Loucy (cell line): Measurements from ENCODE around the gene HES5.

ENCODE experiments used
- H2AFZ ChIP-seq: fragments of 200-600 bp; sonication (generic); 2 replicates; pipeline ENCODE4 v1.6.0; 2016; ENCODE audit warnings: antibody characterized with exemption, mild to moderate bottlenecking, low read length, moderate library complexity
- H3F3A ChIP-seq: fragments of 200-600 bp; 2 replicates; pipeline ENCODE4 v1.6.0; 2016; ENCODE audit warnings: antibody characterized with exemption, low read depth, mild to moderate bottlenecking
- H3K27me3 ChIP-seq: fragments of 200-600 bp; sonication (generic); 2 replicates; pipeline ENCODE4 v1.6.1; 2014; ENCODE audit warnings: low read length, mild to moderate bottlenecking; ENCODE audit not compliant: insufficient read depth, poor library complexity, severe bottlenecking
- H3K36me3 ChIP-seq: fragments of 200-600 bp; sonication (generic); 2 replicates; pipeline ENCODE4 v1.6.1; 2016; ENCODE audit warnings: low read length; ENCODE audit not compliant: insufficient read depth
- H3K4me1 ChIP-seq: fragments of 200-600 bp; sonication (generic); 2 replicates; pipeline ENCODE4 v1.5.1; 2014; ENCODE audit warnings: low read length, mild to moderate bottlenecking; ENCODE audit not compliant: insufficient read depth, poor library complexity, severe bottlenecking
- H3K4me2 ChIP-seq: fragments of 200-600 bp; sonication (generic); 2 replicates; pipeline ENCODE4 v1.6.0; 2014; ENCODE audit warnings: antibody characterized with exemption, low read length, low read depth, mild to moderate bottlenecking; ENCODE audit not compliant: poor library complexity, severe bottlenecking
- H3K4me3 ChIP-seq: fragments of 200-600 bp; sonication (generic); 2 replicates; pipeline ENCODE4 v1.5.1; 2014; ENCODE audit warnings: low read length, mild to moderate bottlenecking, mixed read lengths; ENCODE audit not compliant: poor library complexity, severe bottlenecking
- H3K79me2 ChIP-seq: fragments of 200-600 bp; sonication (generic); 2 replicates; pipeline ENCODE4 v1.6.1; 2014; ENCODE audit warnings: low read length; ENCODE audit not compliant: insufficient read depth
- H3K9ac ChIP-seq: fragments of 200-600 bp; sonication (generic); 2 replicates; pipeline ENCODE4 v1.6.0; 2014; ENCODE audit warnings: mild to moderate bottlenecking, low read depth, low read length, moderate library complexity; ENCODE audit not compliant: poor library complexity, severe bottlenecking
- H3K9me2 ChIP-seq: fragments of 200-600 bp; sonication (generic); replicated peaks from 2 replicates; pipeline ENCODE4 v1.6.1; 2016; ENCODE audit warnings: low read depth, low read length, mixed read lengths
- H3K9me3 ChIP-seq: fragments of 200-600 bp; sonication (generic); 2 replicates; pipeline ENCODE4 v1.6.1; 2014; ENCODE audit warnings: mild to moderate bottlenecking, antibody characterized with exemption, low read length, low read depth; ENCODE audit not compliant: insufficient read depth
- H4K20me1 ChIP-seq: fragments of 200-600 bp; sonication (generic); 2 replicates; pipeline ENCODE4 v1.6.0; 2014; ENCODE audit warnings: antibody characterized with exemption, low read length, mild to moderate bottlenecking; ENCODE audit not compliant: insufficient read depth, poor library complexity, severe bottlenecking
- EZH2phosphoT487 ChIP-seq: fragments of 200-600 bp; IDR thresholded peaks from 2 replicates; pipeline ENCODE4 v1.6.1; 2018; ENCODE audit warnings: antibody characterized with exemption, mild to moderate bottlenecking, moderate library complexity, borderline replicate concordance
- TF ChIP-seq, protein P1 (sequence below): fragments of 200-600 bp; sonication (generic); conservative IDR thresholded peaks from 2 replicates; pipeline ENCODE4 v1.5.1; 2014; ENCODE audit warnings: mild to moderate bottlenecking, antibody characterized with exemption, low read length

Gene HES5

DNA sequence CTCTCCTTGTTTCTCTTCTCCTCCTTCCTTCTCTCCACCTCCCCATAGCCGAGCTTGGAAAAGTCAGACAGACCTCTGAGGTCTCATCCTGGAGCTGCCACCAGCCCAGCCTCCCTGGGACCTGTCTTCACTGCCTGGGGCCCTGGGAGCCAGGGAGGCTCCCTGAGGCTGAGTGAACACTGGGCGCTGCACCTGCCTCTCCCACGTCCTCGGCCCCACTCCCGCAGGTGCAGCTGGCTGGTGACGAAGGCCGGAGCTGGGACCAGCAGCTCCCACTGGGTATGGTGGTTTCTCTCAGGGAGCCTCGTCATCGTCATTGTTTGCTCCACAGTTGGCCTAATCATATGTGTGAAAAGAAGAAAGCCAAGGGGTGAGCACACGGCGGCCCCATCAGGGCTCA, 31.4 kb upstream of the HES5 start:
- H3K27me3 ChIP-seq: no peaks in the 10 kb centered on the region
- H3K9me3 ChIP-seq: no peaks in the 10 kb centered on the region
- H3K4me2 ChIP-seq: no peak overlapping the region
- peaks cover 11% of the 10 kb centered on the region for H3K4me1 ChIP-seq
- H4K20me1 ChIP-seq: peaks cover 9% of the 10 kb centered on the region
- no peaks in the 10 kb centered on the region for H3K9me2 ChIP-seq
- no peak overlapping the region for H2AFZ ChIP-seq
- no peak for TF ChIP-seq EZH2phosphoT487
- TF ChIP-seq, protein P1, sequence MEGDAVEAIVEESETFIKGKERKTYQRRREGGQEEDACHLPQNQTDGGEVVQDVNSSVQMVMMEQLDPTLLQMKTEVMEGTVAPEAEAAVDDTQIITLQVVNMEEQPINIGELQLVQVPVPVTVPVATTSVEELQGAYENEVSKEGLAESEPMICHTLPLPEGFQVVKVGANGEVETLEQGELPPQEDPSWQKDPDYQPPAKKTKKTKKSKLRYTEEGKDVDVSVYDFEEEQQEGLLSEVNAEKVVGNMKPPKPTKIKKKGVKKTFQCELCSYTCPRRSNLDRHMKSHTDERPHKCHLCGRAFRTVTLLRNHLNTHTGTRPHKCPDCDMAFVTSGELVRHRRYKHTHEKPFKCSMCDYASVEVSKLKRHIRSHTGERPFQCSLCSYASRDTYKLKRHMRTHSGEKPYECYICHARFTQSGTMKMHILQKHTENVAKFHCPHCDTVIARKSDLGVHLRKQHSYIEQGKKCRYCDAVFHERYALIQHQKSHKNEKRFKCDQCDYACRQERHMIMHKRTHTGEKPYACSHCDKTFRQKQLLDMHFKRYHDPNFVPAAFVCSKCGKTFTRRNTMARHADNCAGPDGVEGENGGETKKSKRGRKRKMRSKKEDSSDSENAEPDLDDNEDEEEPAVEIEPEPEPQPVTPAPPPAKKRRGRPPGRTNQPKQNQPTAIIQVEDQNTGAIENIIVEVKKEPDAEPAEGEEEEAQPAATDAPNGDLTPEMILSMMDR: no peak
- H3K79me2 ChIP-seq: peaks cover 21% of the 10 kb centered on the region
- H3K36me3 ChIP-seq: no peaks in the 10 kb centered on the region
- H3F3A ChIP-seq: no peaks in the 10 kb centered on the region
- H3K4me3 ChIP-seq: no peak overlapping the region
- H3K9ac ChIP-seq: no peak overlapping the region

DNA sequence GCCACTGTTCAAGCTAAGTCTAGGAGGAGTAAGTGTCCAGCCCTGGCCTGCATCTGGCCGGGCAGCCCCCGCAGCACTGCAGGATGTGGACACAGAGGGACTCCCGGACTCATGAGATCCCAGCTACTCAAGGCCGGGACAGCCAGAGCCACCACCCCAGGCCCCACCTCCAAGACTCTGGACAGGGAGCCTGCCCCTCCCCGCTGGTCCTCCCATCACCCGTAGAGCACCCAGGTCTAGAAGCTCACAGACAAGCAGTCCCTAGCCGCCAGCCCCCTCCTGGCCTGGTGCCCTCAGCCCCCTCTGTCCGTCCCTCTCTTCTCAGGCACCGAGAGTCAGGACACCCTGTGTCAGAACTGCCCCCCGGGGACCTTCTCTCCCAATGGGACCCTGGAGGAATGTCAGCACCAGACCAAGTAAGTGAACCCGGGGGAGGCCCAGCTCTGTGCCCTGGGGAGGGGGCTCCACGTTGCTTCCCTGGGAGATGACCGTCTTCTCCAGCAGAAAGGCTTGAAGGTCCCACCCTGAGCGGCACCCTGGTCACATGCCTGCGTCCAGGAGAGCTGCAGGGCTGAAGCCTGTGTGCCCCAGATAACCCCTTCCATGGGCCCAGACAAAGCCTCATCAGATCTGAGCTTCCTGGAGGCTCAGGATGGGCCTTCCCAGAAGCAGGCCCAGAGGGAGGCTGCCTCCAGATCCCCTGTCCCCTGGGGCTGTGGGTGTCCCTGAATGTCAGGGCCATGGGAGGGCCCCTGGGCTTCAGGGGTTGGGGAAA, 30.4 kb upstream of the HES5 start:
- no peaks in the 10 kb centered on the region for H3K9me2 ChIP-seq
- H2AFZ ChIP-seq: no peak overlapping the region
- H3K9me3 ChIP-seq: no peaks in the 10 kb centered on the region
- TF ChIP-seq EZH2phosphoT487: no peak
- TF ChIP-seq, protein P1: no peak
- H3K27me3 ChIP-seq: no peaks in the 10 kb centered on the region
- no peak overlapping the region for H3K9ac ChIP-seq
- no peak overlapping the region for H3K4me3 ChIP-seq
- no peak overlapping the region for H3K4me2 ChIP-seq
- no peaks in the 10 kb centered on the region for H3K36me3 ChIP-seq
- H4K20me1 ChIP-seq: peaks cover 9% of the 10 kb centered on the region
- H3K4me1 ChIP-seq: peaks cover 16% of the 10 kb centered on the region
- peaks cover 21% of the 10 kb centered on the region for H3K79me2 ChIP-seq
- no peaks in the 10 kb centered on the region for H3F3A ChIP-seq

DNA sequence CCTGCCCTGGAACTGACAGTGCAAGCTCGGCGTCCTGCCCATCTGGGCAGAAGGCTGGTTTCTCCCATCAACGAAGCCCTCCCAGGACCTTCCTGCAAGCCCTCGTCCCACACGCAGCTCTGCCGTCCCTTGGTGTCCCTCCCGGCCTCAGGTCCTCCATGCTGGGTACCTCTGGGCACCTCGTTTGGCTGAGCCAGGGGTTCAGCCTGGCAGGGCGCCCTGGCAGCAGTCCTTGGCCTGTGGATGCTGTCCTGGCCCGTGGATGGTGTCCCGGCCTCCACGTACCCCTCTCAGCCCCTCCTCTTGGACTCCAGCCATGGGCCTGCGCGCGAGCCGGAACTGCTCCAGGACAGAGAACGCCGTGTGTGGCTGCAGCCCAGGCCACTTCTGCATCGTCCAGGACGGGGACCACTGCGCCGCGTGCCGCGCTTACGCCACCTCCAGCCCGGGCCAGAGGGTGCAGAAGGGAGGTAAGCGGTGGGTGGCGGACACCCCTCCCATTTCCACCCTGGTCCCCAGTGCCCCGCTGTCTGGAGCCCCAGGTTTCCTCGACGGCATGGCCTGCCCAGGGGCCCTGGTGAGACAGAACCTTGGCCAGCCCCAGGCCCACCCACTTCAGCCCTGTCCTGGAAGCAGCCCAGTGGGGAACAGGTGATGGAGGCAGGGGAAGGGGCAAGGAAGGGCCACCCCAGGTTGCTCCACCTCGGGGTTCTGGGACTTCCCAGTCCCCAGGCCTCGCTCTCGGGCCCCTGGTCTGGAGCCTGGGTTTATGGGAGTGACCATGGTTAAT, 29.6 kb upstream of the HES5 start:
- Histone ChIP-seq H4K20me1 (peaks cover 9% of the 10 kb centered on the region), H3F3A (no peaks in the 10 kb centered on the region), H3K9ac (no peak overlapping the region), H3K9me2 (no peaks in the 10 kb centered on the region), H3K9me3 (no peaks in the 10 kb centered on the region), H3K36me3 (no peaks in the 10 kb centered on the region), H3K4me3 (no peak overlapping the region), H3K79me2 (peaks cover 21% of the 10 kb centered on the region), H3K27me3 (no peaks in the 10 kb centered on the region), H2AFZ (no peak overlapping the region), H3K4me2 (no peak overlapping the region), H3K4me1 (peaks cover 23% of the 10 kb centered on the region)
- TF ChIP-seq, protein P1: no peak
- TF ChIP-seq EZH2phosphoT487: no peak
